Measurements from ENCODE around the gene PFDN1. TPM values are rescaled to one million over a fixed set of nuclear protein-coding genes. Genes with fewer than 3 reads are reported as not detected.
"Not testable (repeated sequence)": the region's sequence is repeated elsewhere in the genome, so short reads cannot be mapped to it uniquely, and the experiment has no call there.

Gene PFDN1
- total RNA-seq, 1 experiment from 2014 or later: 61.2 TPM

DNA sequence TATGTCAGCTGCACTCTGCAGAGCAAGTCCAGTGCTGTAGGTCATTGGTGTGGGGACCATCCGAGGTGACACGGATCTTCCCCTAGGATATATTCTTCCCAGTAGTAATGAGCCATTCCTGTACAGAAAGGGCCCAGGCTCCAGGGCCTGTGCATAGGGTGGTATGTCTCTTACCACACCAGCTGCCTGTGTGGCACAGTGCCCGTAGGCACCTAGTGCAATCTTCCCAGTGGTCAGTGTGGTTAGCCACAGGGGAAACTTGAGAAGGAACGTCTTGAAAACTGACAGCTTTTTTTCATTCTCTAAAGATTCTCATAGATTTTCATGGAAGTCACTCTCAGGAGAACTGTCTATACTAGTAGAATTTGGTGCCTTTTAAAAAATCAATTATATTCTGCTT is 88.1 kb downstream of the PFDN1 start:
- DNase-seq (ENCODE audit: low spot score): no peak

DNA sequence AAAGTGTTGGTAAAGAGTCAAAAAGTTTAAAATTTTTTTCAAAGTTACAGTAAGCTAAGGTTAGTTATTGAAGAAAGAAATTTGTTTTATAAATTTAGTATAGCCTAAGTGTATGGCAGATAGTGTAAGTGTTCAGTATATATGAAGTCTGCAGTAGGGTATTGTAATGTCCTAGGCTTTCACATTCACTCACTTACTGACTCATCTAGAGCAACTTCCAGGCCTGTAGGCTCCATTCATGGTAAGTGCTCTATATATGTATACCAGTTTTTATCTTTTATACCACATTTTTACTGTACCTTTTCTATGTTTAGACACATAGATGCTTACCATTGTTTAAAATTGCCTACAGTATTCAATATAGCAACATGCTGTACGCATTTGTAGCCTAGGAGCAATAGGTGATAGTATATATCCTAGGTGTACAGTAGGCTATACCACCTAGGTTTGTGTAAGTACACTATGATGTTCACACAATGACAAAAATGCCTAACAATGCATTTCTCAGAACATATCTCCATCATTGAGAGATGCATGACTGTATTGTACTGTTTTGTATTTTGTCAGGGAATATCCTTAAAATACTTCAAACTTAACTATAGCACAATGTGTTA is 89.4 kb downstream of the PFDN1 start:
- DNase-seq (ENCODE audit: low spot score): no peak

DNA sequence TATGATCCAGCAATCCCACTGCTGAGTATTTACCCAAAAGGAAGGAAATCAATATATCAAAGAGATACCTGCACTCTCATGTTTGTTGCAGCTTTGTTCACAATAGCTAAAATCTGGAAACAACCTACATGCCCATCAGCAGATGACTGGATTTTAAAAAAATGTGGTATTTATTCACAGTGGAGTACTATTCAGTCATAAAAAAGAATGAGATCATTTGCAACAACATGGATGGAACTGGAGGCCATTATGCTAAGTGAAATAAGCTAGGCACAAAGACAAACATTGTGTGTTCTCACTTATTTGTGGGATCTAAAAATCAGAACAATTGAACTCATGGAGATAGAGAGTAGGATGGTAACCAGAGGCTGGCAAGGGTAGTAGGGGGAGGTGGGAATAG is 94.8 kb downstream of the PFDN1 start:
- DNase-seq (ENCODE audit: low spot score): no peak

DNA sequence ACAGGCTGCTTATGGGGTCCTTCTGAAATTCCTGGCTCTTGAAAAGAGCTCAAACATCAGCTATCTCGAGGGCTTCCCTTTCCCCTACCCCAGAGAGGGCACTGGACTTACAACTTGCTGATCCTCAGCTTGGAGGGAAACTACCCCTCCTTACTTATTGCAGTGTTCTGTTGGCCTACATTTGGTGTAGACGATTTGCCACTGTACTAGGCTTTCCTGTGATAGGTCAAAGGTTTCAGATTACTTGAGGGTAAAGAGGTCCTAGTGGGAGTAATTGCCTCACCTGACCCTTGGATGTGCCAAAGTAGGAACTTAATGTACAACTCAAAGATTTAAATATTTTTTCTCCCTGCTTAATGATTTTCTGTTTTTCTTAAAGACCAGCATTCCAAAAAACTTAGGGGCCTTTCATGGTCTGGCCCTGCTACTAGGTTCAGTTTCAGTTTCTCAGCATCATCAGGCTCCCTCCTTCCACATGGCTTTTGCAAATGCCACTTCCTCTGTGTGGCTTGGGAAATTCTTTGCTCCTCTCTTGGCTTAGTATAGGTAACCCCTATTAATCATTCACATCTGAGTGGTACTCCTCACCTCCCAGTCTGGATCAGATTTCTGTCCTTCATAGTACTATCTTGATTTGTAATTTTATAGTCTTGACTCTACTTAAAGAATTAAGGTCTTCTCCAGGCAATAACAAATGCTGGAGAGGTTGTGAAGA is 95.5 kb downstream of the PFDN1 start:
- DNase-seq (ENCODE audit: low spot score): no peak

DNA sequence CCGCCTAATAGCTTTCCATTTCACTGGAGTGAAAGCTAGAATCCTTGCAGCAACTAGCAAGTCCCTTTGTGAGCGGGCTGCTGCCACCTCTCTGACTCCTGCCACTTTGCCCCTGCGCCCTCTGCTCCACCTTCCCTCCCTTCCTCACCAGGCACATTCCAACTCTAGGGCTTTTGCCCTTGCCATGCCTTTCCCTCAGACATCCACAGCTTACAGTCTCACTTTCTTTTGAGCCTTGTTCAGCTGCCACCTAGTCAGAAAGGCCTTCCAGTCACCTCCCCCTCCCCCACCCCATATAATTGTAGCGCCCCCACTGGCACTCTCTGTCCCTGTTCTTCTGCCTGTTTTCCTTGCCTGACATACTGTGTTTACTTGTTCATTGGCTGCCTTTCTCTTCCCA is 96.9 kb downstream of the PFDN1 start:
- no peak for DNase-seq (ENCODE audit: low spot score)

DNA sequence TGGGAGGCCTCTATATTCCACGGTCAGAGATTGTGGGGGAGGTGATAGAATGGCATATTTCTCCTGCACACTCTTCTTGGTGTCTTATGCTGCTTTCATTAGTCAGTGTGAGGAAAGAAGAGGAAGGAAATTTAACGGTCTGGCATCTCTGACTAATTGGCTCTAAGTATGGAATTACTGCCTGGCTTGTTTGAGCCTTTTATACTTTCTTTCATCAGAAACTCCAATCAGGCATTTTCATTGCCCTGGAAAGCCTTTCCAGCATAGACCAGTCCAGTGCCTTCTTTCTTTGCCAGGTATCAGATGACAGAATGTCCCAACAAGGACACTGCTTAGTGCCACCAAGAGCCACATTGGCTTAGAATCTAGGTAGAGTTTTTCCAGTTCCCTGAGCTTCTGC is 97.7 kb downstream of the PFDN1 start:
- DNase-seq (ENCODE audit: low spot score): no peak

DNA sequence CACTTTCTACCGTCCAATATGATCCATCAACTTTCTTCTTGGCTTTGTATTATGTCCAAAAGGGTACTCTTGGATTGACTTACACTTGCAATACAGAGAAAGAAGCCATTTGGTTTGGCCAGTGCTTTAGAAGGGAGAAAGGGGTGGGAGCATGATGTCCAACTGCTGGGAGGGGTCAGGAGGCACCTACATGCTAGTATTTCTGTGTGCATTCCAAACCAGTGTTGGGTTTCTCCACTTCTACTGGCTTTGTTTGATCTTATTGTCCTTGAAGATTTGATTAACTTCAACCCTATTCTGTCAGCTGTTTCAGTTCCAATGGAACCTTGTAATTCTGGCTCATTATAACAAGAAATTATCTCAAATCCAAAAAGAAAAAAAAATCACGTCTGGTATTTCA is 100.3 kb downstream of the PFDN1 start:
- DNase-seq (ENCODE audit: low spot score): no peak

DNA sequence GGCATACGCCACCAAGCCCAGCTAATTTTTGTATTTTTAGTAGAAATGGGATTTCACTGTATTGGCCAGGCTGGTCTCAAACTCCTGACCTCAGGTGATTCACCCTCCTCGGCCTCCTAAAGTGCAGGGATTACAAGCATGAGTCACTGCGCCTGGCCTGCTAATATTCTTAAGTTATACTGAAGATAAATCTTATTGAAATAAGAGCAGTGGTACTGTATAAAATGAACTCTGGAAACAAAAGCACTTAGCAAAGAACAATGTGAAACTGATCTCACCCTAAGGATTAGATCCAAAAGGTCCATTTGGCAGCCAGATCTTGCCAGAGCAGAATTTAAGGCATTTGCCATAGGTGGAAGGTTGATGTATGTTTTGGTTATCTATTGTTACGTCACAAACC is 100.8 kb downstream of the PFDN1 start:
- DNase-seq (ENCODE audit: low spot score): no peak

DNA sequence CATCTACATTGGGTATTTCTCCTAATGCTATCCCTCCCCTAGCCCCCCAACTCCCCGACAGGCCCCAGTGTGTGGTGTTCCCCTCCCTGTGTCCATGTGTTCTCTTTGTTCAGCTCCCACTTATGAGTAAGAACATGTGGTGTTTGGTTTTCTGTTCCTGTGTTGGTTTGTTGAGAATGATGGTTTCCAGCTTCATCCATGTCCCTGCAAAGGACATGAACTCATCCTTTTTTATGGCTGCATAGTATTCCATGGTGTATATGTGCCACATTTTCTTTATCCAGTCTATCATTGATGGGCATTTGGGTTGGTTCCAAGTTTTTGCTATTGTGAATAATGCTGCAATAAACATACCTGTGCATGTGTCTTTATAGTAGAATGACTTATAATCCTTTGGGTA is 104.0 kb downstream of the PFDN1 start:
- DNase-seq (ENCODE audit: low spot score): not testable (repeated sequence)

DNA sequence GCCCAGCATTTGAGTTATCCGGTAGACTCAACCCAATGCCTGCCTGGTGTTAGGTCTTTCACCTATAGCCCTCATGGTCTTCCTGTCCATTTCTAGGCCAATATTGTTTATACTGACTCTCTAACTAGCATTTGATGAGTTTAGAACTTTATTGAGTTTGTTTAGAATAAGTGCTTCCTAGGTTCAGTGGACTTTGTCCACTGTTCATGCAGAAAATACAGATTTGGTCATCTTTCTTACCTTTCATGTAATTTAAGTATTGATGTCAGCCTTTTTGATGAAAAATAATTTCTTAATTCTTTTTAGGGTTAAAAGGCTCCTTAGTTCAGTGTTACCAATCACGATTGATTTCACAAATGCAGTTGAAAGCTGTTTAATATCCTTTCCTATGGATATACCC is 105.9 kb downstream of the PFDN1 start:
- no peak for DNase-seq (ENCODE audit: low spot score)

DNA sequence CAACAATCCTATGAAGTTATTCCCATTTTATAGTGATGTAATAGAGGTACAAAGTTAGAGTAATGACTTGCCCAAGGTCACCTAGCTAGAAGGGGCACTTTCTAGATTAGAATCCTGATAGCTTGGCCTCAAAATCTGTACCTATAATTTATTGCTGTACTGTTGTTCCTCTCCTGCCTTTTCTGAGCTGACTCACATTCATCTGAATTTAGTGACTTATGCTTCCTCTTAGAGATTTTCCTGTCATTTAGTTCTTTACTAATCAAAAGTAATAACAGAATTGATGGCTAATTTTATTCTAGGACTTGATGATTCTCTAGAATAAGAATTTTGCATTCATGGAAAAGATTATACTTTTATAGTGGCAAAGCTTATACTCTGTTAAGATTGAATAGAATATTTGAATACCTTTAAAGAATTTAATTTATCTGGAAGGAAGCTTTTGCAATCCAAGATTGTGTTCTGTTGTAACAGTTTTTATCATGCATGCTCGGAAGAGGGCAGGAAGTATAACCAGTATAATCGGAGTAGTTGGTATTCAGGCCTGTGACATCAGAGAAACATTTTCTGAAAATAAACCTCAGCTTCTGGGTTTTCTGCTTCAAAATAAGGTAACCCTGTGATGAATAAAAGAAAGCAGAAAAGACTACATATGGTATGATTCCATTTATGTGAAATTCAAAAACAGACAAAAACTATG is 106.6 kb downstream of the PFDN1 start:
- DNase-seq (ENCODE audit: low spot score): no peak

Other genes starting within 250 kb of the PFDN1 start
- gene PURA, start 189.0 kb downstream of the PFDN1 start, total RNA-seq (2014; rRNA removed; shearing (Covaris generic)): 9.9 and 11.3 TPM in 2 replicates
- gene IGIP, start 177.2 kb downstream of the PFDN1 start, total RNA-seq (2014; rRNA removed; shearing (Covaris generic)): 1.1 and 1.7 TPM in 2 replicates
- gene CYSTM1, start 127.9 kb downstream of the PFDN1 start, total RNA-seq (2014; rRNA removed; shearing (Covaris generic)): 177 and 178 TPM in 2 replicates
- gene HBEGF, start 43.5 kb upstream of the PFDN1 start, total RNA-seq (2014; rRNA removed; shearing (Covaris generic)): 40.9 and 46.3 TPM in 2 replicates
- 0.08 and 0.86 TPM in 2 replicates for gene SLC4A9, start 57.1 kb upstream of the PFDN1 start, total RNA-seq (2014; rRNA removed; shearing (Covaris generic))
- gene ANKHD1, start 98.7 kb upstream of the PFDN1 start, total RNA-seq (2014; rRNA removed; shearing (Covaris generic)): 68.9 and 74.6 TPM in 2 replicates
- gene EIF4EBP3, start 244.6 kb upstream of the PFDN1 start, total RNA-seq (2014; rRNA removed; shearing (Covaris generic)): 3.0 and 6.5 TPM in 2 replicates